ENCODE measurements around the gene EXOC5. TPM values are rescaled to one million over a fixed set of nuclear protein-coding genes. Genes with fewer than 3 reads are reported as not detected.
A peak's percentile ranks its signal among the peaks of the same experiment; 100 is the strongest.

The EXOC5 gene
- total RNA-seq, 5 donors from 2014 or later (not counting 1 experiment from before 2014, with no cell fraction given) = 28.3 to 45.1 (median 36.3) TPM

DNA sequence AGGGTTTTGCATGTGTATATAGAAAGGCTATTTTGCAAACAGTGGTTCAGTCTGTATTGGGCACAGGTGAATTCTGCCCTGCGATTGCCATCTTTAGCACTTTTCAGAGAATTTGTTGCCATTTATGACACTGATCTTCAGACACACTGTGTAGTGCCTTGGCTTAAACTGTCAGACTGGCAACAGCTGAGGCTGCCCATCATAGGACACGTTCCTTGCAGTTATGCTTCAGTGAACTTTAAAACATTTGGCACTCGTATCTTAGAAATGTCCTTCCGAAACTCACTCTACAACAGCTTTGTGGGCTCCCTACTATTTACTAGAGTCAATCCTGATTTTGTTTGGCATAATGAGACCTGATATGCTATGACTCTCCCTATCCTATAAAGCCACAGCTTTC is 29.1 kb upstream of the EXOC5 start:
- Histone ChIP-seq H3K36me3 (ENCODE audit: control insufficient read depth in 2 of 2, extremely low read depth in 1 of 2, insufficient read depth in 1 of 2, low read length in 1 of 2) (peaks cover 0 to 3% of the 10 kb centered on the region in 2 donors), H3K4me3 (ENCODE audit: control insufficient read depth in 1 of 2, extremely low read depth in 1 of 2, low read length in 1 of 2) (no peak overlapping the region), H3K27ac (ENCODE audit: low read length) (no peak overlapping the region), H3K4me1 (ENCODE audit: control insufficient read depth in 1 of 2, extremely low read depth in 1 of 2, insufficient read depth in 2 of 2, low read length in 2 of 2) (no peaks in the 10 kb centered on the region), H3K27me3 (replicated peaks in 1 of 2; ENCODE audit: control insufficient read depth in 2 of 2, extremely low read depth in 1 of 2, insufficient read depth in 2 of 2, low read length in 1 of 2) (no peaks in the 10 kb centered on the region), H3K9me3 (no peaks in the 10 kb centered on the region)
- POLR2A ChIA-PET = no interaction called here
- Mint-ChIP-seq H3K27me3 (no peaks in the 10 kb centered on the region), H3K36me3 (peaks cover 3% of the 10 kb centered on the region), H3K27ac (no peak overlapping the region), H3K4me3 (no peak overlapping the region), H3K9me3 (no peaks in the 10 kb centered on the region), H3K4me1 (no peaks in the 10 kb centered on the region)
- no peak for DNase-seq
- CTCF ChIA-PET = no interaction called here
- no peak for ATAC-seq (replicated peaks in 1 of 4)
- 98% methylated on average over 4 of the region's 4 CpGs for WGBS (ENCODE audit: insufficient coverage)

DNA sequence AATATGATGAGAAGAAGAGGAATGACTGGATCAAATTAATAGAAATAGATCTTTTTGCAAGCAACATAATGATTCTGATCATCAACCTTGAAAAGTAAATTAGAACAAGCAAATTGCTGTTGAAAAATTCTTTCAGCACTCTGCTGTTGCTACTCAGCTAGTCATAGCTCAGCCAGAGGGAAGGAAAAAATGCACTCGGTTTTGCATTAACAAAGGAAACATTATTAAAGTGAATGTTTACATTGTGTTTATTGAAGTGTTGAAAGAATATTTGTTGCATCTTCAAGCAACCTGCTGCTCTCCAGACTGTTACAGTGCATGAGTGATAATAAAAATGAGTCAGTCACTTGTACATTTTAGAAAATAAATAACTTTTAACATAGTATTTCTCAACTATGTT is 26.5 kb upstream of the EXOC5 start:
- WGBS (ENCODE audit: insufficient coverage) = 100% methylated on average over 1 of the region's 1 CpG
- Histone ChIP-seq H3K4me1 (ENCODE audit: control insufficient read depth in 1 of 2, extremely low read depth in 1 of 2, insufficient read depth in 2 of 2, low read length in 2 of 2) (no peaks in the 10 kb centered on the region), H3K4me3 (ENCODE audit: control insufficient read depth in 1 of 2, extremely low read depth in 1 of 2, low read length in 1 of 2) (no peak overlapping the region), H3K36me3 (ENCODE audit: control insufficient read depth in 2 of 2, extremely low read depth in 1 of 2, insufficient read depth in 1 of 2, low read length in 1 of 2) (peaks cover 0 to 10% of the 10 kb centered on the region in 2 donors), H3K27ac (ENCODE audit: low read length) (no peak overlapping the region), H3K27me3 (replicated peaks in 1 of 2; ENCODE audit: control insufficient read depth in 2 of 2, extremely low read depth in 1 of 2, insufficient read depth in 2 of 2, low read length in 1 of 2) (no peaks in the 10 kb centered on the region), H3K9me3 (no peaks in the 10 kb centered on the region)
- Mint-ChIP-seq H3K4me1 (no peaks in the 10 kb centered on the region), H3K27ac (no peak overlapping the region), H3K27me3 (no peaks in the 10 kb centered on the region), H3K4me3 (no peak overlapping the region), H3K9me3 (no peaks in the 10 kb centered on the region), H3K36me3 (peaks cover 10% of the 10 kb centered on the region)
- no peak for ATAC-seq (replicated peaks in 1 of 4)
- ChIA-PET CTCF (interaction anchor here in 1 of 2 donors (0.8 to 1.1 kb wide), 2 partner anchors 47 to 97 kb away, joined by 3 read pairs; no protein-coding TSS in a partner anchor), POLR2A (interaction anchor here in 1 of 2 donors (0.7 kb wide), 1 partner anchor 596 kb away, joined by 8 read pairs; no protein-coding TSS in a partner anchor)
- no peak for DNase-seq

DNA sequence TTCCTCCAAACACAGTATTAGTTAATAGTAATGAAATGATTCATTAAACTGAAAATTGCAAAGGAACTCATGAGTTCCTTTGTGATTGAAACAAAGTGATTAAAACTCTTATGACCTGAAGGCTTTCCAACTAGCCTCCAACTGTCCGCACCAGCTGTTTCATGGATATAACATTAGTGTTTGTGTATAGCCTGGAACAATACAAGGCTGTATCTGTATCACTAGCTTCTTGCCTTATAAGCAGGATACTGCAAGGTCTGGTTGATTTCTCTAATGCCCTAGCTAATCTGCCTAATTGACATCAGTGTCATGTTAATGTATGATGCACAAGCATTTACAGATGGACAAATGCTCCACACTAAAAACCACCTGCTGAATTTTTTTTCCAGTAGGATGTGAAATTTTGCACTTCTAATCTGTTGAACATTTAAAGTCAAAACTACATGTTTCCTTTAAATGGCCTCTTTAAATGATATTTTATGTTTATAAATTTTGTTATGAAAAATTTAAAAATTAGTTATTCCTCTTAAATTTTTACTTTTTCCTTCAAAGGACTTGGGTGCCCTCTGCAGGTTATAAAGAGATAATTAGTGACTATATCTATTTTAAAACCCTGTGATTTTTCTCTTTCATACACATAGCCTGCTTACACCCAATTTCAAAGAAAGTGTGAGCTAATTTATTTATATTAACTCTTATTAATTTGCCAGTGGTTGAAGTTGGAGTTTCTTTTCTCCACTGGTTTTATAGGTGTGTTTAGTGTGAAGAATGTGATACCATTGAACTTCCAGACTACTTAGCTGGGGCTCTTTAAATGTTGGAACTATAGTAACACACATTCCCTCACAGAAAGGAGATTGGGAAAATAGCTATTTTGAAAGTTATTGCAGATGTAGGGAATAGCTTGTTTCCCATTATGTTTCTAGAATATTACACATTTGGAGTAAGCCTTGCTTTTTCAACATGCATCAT is 25.4 kb upstream of the EXOC5 start:
- DNase-seq (peak in 1 of 35 experiments; percentile 33), ATAC-seq (replicated peaks in 1 of 4) (no peak)
- H3K4me3 Mint-ChIP-seq = no peak overlapping the region
- no peaks in the 10 kb centered on the region for H3K4me1 Mint-ChIP-seq
- Histone ChIP-seq H3K4me1 (ENCODE audit: control insufficient read depth in 1 of 2, extremely low read depth in 1 of 2, insufficient read depth in 2 of 2, low read length in 2 of 2) (no peaks in the 10 kb centered on the region), H3K27ac (ENCODE audit: low read length) (no peak overlapping the region), H3K9me3 (no peaks in the 10 kb centered on the region), H3K4me3 (ENCODE audit: control insufficient read depth in 1 of 2, extremely low read depth in 1 of 2, low read length in 1 of 2) (no peak overlapping the region), H3K36me3 (ENCODE audit: control insufficient read depth in 2 of 2, extremely low read depth in 1 of 2, insufficient read depth in 1 of 2, low read length in 1 of 2) (peaks cover 0 to 15% of the 10 kb centered on the region in 2 donors), H3K27me3 (replicated peaks in 1 of 2; ENCODE audit: control insufficient read depth in 2 of 2, extremely low read depth in 1 of 2, insufficient read depth in 2 of 2, low read length in 1 of 2) (no peaks in the 10 kb centered on the region)
- POLR2A ChIA-PET = interaction anchor here in 1 of 2 donors (0.6 kb wide), 1 partner anchor 904 kb away, joined by 6 read pairs; no protein-coding TSS in a partner anchor
- no peak overlapping the region for H3K27ac Mint-ChIP-seq
- H3K9me3 Mint-ChIP-seq = no peaks in the 10 kb centered on the region
- no peaks in the 10 kb centered on the region for H3K27me3 Mint-ChIP-seq
- CTCF ChIA-PET = interaction anchor here (0.6 to 1.4 kb wide), 6 partner anchors 25 to 1750 kb away, joined by 3 to 4 read pairs (median 3); no protein-coding TSS in a partner anchor
- WGBS (ENCODE audit: insufficient coverage) = 80% methylated on average over 1 of the region's 1 CpG
- peaks cover 19% of the 10 kb centered on the region for H3K36me3 Mint-ChIP-seq

DNA sequence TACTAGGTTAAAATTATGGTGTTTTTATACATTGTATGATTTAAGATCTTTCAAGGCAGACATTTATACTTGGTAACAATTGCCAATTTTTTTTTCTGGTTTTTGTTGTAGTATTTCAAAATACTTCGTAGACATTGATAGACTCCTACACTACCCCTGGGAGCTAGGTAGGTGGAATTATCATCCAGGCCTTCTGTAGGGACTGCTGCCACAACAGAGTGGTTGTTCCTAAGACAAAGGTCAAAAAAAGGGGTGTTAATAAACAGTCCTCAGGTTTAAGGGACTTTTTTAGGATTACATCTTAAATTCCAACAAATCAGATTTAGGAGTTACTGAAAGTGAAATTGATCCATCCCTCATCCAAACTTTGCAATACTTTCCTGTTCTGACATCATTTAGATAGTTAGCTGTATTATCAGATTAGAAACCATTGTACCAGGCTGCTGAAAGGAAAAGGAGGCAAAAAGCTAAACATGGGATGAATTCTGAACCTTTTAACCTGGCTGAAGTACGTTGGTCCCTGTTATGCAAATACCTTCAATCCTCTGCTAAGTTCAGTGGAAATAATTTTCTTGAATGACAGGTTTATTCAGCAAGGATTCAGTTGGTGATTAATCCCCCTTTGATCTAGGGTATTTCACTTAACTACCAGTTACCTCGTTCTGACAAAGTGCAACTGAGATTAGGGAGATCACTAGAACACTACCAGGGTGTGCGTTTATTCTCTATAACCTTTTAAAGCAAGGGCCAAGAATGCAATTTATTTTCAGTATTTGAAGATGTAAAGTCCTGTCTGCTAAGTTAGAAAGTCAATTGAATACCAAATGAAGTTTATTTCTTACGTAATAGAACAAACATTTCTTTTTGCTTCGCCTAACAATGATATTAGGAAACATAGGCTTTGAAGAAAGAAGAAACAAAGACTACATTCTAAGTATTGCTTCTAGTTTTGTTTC is 23.3 kb upstream of the EXOC5 start:
- no peak overlapping the region for H3K4me3 Mint-ChIP-seq
- H3K27me3 Mint-ChIP-seq = no peaks in the 10 kb centered on the region
- Histone ChIP-seq H3K27me3 (replicated peaks in 1 of 2; ENCODE audit: control insufficient read depth in 2 of 2, extremely low read depth in 1 of 2, insufficient read depth in 2 of 2, low read length in 1 of 2) (no peaks in the 10 kb centered on the region), H3K9me3 (no peaks in the 10 kb centered on the region), H3K4me3 (ENCODE audit: control insufficient read depth in 1 of 2, extremely low read depth in 1 of 2, low read length in 1 of 2) (no peak overlapping the region), H3K27ac (ENCODE audit: low read length) (no peak overlapping the region), H3K36me3 (ENCODE audit: control insufficient read depth in 2 of 2, extremely low read depth in 1 of 2, insufficient read depth in 1 of 2, low read length in 1 of 2) (peaks cover 0 to 27% of the 10 kb centered on the region in 2 donors), H3K4me1 (ENCODE audit: control insufficient read depth in 1 of 2, extremely low read depth in 1 of 2, insufficient read depth in 2 of 2, low read length in 2 of 2) (no peaks in the 10 kb centered on the region)
- no peaks in the 10 kb centered on the region for H3K9me3 Mint-ChIP-seq
- DNase-seq = no peak
- H3K4me1 Mint-ChIP-seq = no peaks in the 10 kb centered on the region
- H3K36me3 Mint-ChIP-seq = peaks cover 22% of the 10 kb centered on the region
- no peak for ATAC-seq (replicated peaks in 1 of 4)
- no peak overlapping the region for H3K27ac Mint-ChIP-seq
- WGBS (ENCODE audit: insufficient coverage) = no CpG with 5 or more reads among the region's 6 CpGs
- POLR2A ChIA-PET = interaction anchor here in 1 of 2 donors (0.6 kb wide), 1 partner anchor 45 kb away, joined by 3 read pairs; no protein-coding TSS in a partner anchor
- CTCF ChIA-PET = no interaction called here

DNA sequence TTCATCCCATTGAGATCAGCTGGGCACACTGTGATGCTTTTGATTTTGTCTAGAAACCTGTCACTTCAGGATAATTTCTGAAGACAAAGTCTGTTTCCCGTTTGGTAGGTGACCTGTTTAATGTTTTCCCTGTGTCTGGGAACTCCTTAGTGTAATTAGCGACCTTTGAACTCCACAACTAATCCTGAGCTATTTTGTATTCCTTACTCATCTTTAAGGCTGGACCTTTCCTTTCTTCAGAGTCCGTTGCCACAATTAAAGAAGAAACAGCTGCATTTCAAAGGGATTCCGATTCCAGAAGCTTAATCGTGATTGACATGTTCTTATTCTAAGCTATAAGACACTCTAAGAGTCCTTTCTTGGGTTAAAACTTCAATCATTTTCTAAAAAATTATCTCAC is 22.0 kb upstream of the EXOC5 start:
- no peak overlapping the region for H3K4me3 Mint-ChIP-seq

DNA sequence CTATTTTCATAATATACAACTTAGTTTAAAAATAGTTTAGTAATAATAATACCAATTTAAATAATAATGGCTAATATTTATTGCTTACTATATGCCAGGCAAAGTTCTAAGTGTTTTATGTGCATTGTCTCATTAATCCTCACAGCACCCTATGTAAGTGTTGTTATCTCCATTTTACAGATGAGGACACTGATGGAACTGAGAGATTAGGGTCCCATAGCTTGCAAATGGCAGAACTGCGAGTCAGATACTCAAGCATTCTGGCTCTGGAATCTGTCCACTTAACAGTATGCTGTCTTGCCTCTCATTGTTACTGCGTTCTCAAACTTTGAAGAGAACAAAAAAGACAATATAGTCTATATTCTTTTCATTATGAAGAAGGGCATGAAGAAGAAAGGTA is 19.0 kb upstream of the EXOC5 start:
- ATAC-seq (replicated peaks in 1 of 4) (no peak), DNase-seq (no peak)
- H3K4me1 Mint-ChIP-seq = no peaks in the 10 kb centered on the region
- H3K27me3 Mint-ChIP-seq = no peaks in the 10 kb centered on the region
- no peak overlapping the region for H3K27ac Mint-ChIP-seq
- peaks cover 46% of the 10 kb centered on the region for H3K36me3 Mint-ChIP-seq
- ChIA-PET CTCF (no interaction called here), POLR2A (no interaction called here)
- H3K36me3 ChIP-seq (ENCODE audit: control insufficient read depth in 2 of 2, extremely low read depth in 1 of 2, insufficient read depth in 1 of 2, low read length in 1 of 2) = peaks cover 0 to 52% of the 10 kb centered on the region in 2 donors
- no peak overlapping the region for H3K4me3 Mint-ChIP-seq
- WGBS (ENCODE audit: insufficient coverage) = no CpG with 5 or more reads among the region's 2 CpGs
- H3K4me3 ChIP-seq (ENCODE audit: control insufficient read depth in 1 of 2, extremely low read depth in 1 of 2, low read length in 1 of 2) = no peak overlapping the region
- H3K27ac ChIP-seq (ENCODE audit: low read length) = no peak overlapping the region
- no peaks in the 10 kb centered on the region for H3K9me3 Mint-ChIP-seq
- H3K9me3 ChIP-seq = no peaks in the 10 kb centered on the region
- H3K4me1 ChIP-seq (ENCODE audit: control insufficient read depth in 1 of 2, extremely low read depth in 1 of 2, insufficient read depth in 2 of 2, low read length in 2 of 2) = no peaks in the 10 kb centered on the region
- H3K27me3 ChIP-seq (replicated peaks in 1 of 2; ENCODE audit: control insufficient read depth in 2 of 2, extremely low read depth in 1 of 2, insufficient read depth in 2 of 2, low read length in 1 of 2) = no peaks in the 10 kb centered on the region

More for the DNA sequence above, 22.0 kb upstream of the EXOC5 start:
- Mint-ChIP-seq H3K27ac (no peak overlapping the region), H3K4me1 (no peaks in the 10 kb centered on the region), H3K36me3 (peaks cover 29% of the 10 kb centered on the region), H3K9me3 (no peaks in the 10 kb centered on the region), H3K27me3 (no peaks in the 10 kb centered on the region)
- H3K4me3 ChIP-seq (ENCODE audit: control insufficient read depth in 1 of 2, extremely low read depth in 1 of 2, low read length in 1 of 2) = no peak overlapping the region
- H3K27me3 ChIP-seq (replicated peaks in 1 of 2; ENCODE audit: control insufficient read depth in 2 of 2, extremely low read depth in 1 of 2, insufficient read depth in 2 of 2, low read length in 1 of 2) = no peaks in the 10 kb centered on the region
- no peak for DNase-seq
- no peaks in the 10 kb centered on the region for H3K9me3 ChIP-seq
- POLR2A ChIA-PET = no interaction called here
- H3K4me1 ChIP-seq (ENCODE audit: control insufficient read depth in 1 of 2, extremely low read depth in 1 of 2, insufficient read depth in 2 of 2, low read length in 2 of 2) = no peaks in the 10 kb centered on the region
- ATAC-seq (replicated peaks in 1 of 4) = no peak
- no peak overlapping the region for H3K27ac ChIP-seq (ENCODE audit: low read length)
- peaks cover 0 to 35% of the 10 kb centered on the region in 2 donors for H3K36me3 ChIP-seq (ENCODE audit: control insufficient read depth in 2 of 2, extremely low read depth in 1 of 2, insufficient read depth in 1 of 2, low read length in 1 of 2)
- 96% methylated on average over 3 of the region's 5 CpGs for WGBS (ENCODE audit: insufficient coverage)
- CTCF ChIA-PET = no interaction called here

Data from T-cell (primary cell).